ENCODE measurements around the gene LDB3. TPM values are rescaled to one million over a fixed set of nuclear protein-coding genes. Genes with fewer than 3 reads are reported as not detected.

The LDB3 gene
- total and polyA plus RNA-seq, 2 of the 8 experiments (the other 6 are each of a cell fraction or from before 2014, with no cell fraction given), result 0.20 to 0.43 TPM

GRCh38 chr10:86649471-86650150, 18.7 kb upstream of the LDB3 start:
- WGBS, 2 experiments (ENCODE audit: extremely low coverage in 1 of 2, insufficient coverage in 1 of 2, insufficient read length in 1 of 2, insufficient replicate concordance in 2 of 2, low coverage in 1 of 2, low lambda C conversion rate in 2 of 2, missing lambda C conversion rate in 1 of 2), result 92% methylated on average over 17 of the region's 17 CpGs; no CpG with 5 or more reads in 1 of the 2 experiments
- H3K27me3 ChIP-seq (replicated peaks in 1 of 4; ENCODE audit: control insufficient read depth in 3 of 4, extremely low read depth in 1 of 4, insufficient read depth in 3 of 4, low read length in 3 of 4), result 0 out of 7 replicates have a peak, but pooled peaks cover 0 to 2% (median 0%) of the 10 kb centered on the region in 4 experiments
- no peak overlapping the region for H2AFZ ChIP-seq (ENCODE audit: low read length)
- FAIRE-seq (no peak), DNase-seq (ENCODE audit: low read depth in 1 of 2, low spot score in 2 of 2) (peak in 1 of 2 experiments; percentile 47)
- peaks cover 7% of the 10 kb centered on the region; the same call in 1 of the 2 replicates for H3K23me2 ChIP-seq (ENCODE audit: low read depth, low read length)
- TF ChIP-seq HDAC2 (IDR thresholded peaks at IDR 0.05; ENCODE audit: borderline replicate concordance in 1 of 2, low read depth in 2 of 2, low read length in 2 of 2) (no peak), POU5F1 (IDR thresholded peaks at IDR 0.05; ENCODE audit: low read depth, low read length) (no peak), MAX (IDR thresholded peaks at IDR 0.05) (0 out of 2 replicates have a peak, but pooled peaks have one; percentile 33), SP4 (IDR thresholded peaks at IDR 0.05; ENCODE audit: low read length) (no peak)
- H3K27ac ChIP-seq (ENCODE audit: low read depth, low read length), result no peak overlapping the region
- no peak overlapping the region for H3K4ac ChIP-seq (replicated peaks; ENCODE audit: insufficient read length, low read depth, low read length)
- no peak overlapping the region for H3K4me2 ChIP-seq (ENCODE audit: insufficient read depth in 1 of 2, low read depth in 2 of 2, low read length in 2 of 2)
- peaks cover 0 to 6% of the 10 kb centered on the region in 2 experiments for H4K20me1 ChIP-seq (replicated peaks in 1 of 2; ENCODE audit: control insufficient read depth in 1 of 2, insufficient read depth in 2 of 2, low read length in 2 of 2)
- H2BK120ac ChIP-seq (replicated peaks; ENCODE audit: low read depth, low read length), result no peak overlapping the region
- no peak overlapping the region for H2AK5ac ChIP-seq (ENCODE audit: low read depth, low read length)
- H3K23ac ChIP-seq (ENCODE audit: insufficient read length), result no peak overlapping the region
- H2BK20ac ChIP-seq (ENCODE audit: low read length), result no peak overlapping the region
- peak overlapping the region; percentile 16; the same call in 1 of the 2 replicates for H2BK15ac ChIP-seq (ENCODE audit: low read length)
- no peak overlapping the region for H4K5ac ChIP-seq (ENCODE audit: insufficient read length, low read depth, low read length)
- no peak overlapping the region for H3K14ac ChIP-seq (ENCODE audit: insufficient read length)
- no peaks in the 10 kb centered on the region for H3K79me1 ChIP-seq (ENCODE audit: low read depth, low read length)
- ChIA-PET CTCF (ENCODE audit: partially characterized antibody) (interaction anchor here (0.8 to 2.1 kb wide), 2 partner anchors 33 to 34 kb away, joined by 4 to 9 read pairs; no protein-coding TSS in a partner anchor), POLR2A (ENCODE audit: partially characterized antibody) (no interaction called here)
- no peaks in the 10 kb centered on the region for H3K9me3 ChIP-seq (ENCODE audit: insufficient read depth in 2 of 2, low read depth in 1 of 2, low read length in 1 of 2)
- no peak overlapping the region for H3K18ac ChIP-seq (ENCODE audit: extremely low read depth, low read length)
- no peak overlapping the region for H2BK5ac ChIP-seq (ENCODE audit: low read depth, low read length)
- H4K8ac ChIP-seq (ENCODE audit: extremely low read depth, insufficient read depth, low read length), result no peak overlapping the region; the same call in 1 of the 2 replicates
- H4K91ac ChIP-seq (replicated peaks; ENCODE audit: insufficient read length, low read length), result peak overlapping the region; percentile 49
- H3K4me1 ChIP-seq (replicated peaks in 1 of 4; ENCODE audit: control insufficient read depth in 3 of 4, insufficient read depth in 4 of 4, low read length in 3 of 4), result peaks cover 0 to 6% (median 3%) of the 10 kb centered on the region in 4 experiments; a peak in 1 of 7 replicates
- H3K79me2 ChIP-seq (ENCODE audit: control insufficient read depth in 1 of 2, insufficient read depth in 2 of 2, low read length in 2 of 2), result no peaks in the 10 kb centered on the region
- no peak overlapping the region for H3K56ac ChIP-seq (replicated peaks; ENCODE audit: insufficient read length, low read depth, low read length)
- H3K36me3 ChIP-seq (ENCODE audit: control insufficient read depth in 2 of 4, insufficient read depth in 4 of 4, low read length in 3 of 4), result no peaks in the 10 kb centered on the region
- no peak overlapping the region for H3K9ac ChIP-seq (replicated peaks in 1 of 4; ENCODE audit: extremely low read depth in 1 of 4, low read depth in 3 of 4, low read length in 3 of 4)
- H3K4me3 ChIP-seq (ENCODE audit: extremely low read depth in 1 of 4, insufficient read depth in 2 of 4, low read depth in 3 of 4, low read length in 4 of 4), result no peak overlapping the region
- H2BK12ac ChIP-seq (ENCODE audit: low read depth, low read length), result no peak overlapping the region

All from H1 (cell line).